HG03095 (cell line): ENCODE data around the gene PDE9A.
"Not testable (repeated sequence)": the region's sequence is repeated elsewhere in the genome, so short reads cannot be mapped to it uniquely, and the experiment has no call there.

Source experiments
- ATAC-seq: cut with Tn5 transposase; IDR thresholded peaks from one replicate; pipeline ENCODE4 v1.9.1; 2021; ENCODE audit warnings: moderate library complexity; ENCODE audit not compliant: unreplicated experiment

PDE9A gene

GRCh38 chr21:42785666-42786427 lies 132.4 kb downstream of the PDE9A start:
- ATAC-seq, result no peak

GRCh38 chr21:42786884-42787283 lies 133.5 kb downstream of the PDE9A start:
- no peak for ATAC-seq

- no peak for ATAC-seq
Measured at GRCh38 chr21:42787613-42788012, 134.2 kb downstream of the PDE9A start.

GRCh38 chr21:42790520-42791065 lies 137.2 kb downstream of the PDE9A start:
- ATAC-seq, result no peak

GRCh38 chr21:42793774-42794173 lies 140.4 kb downstream of the PDE9A start:
- ATAC-seq, result no peak

GRCh38 chr21:42794551-42794950 lies 141.1 kb downstream of the PDE9A start:
- ATAC-seq, result no peak

GRCh38 chr21:42796327-42797062 lies 143.1 kb downstream of the PDE9A start:
- no peak for ATAC-seq

- no peak for ATAC-seq
Measured at GRCh38 chr21:42797522-42797921, 144.1 kb downstream of the PDE9A start.

- ATAC-seq, result no peak
Measured at GRCh38 chr21:42798106-42798505, 144.7 kb downstream of the PDE9A start.

- no peak for ATAC-seq
Measured at GRCh38 chr21:42799516-42799915, 146.1 kb downstream of the PDE9A start.

- ATAC-seq, result no peak
Measured at GRCh38 chr21:42799948-42800347, 146.5 kb downstream of the PDE9A start.

GRCh38 chr21:42801616-42802015 lies 148.2 kb downstream of the PDE9A start:
- ATAC-seq, result not testable (repeated sequence)

- no peak for ATAC-seq
Measured at GRCh38 chr21:42806509-42807140, 153.2 kb downstream of the PDE9A start.

- ATAC-seq, result not testable (repeated sequence)
Measured at GRCh38 chr21:42807293-42807895, 154.0 kb downstream of the PDE9A start.

GRCh38 chr21:42807938-42808613 lies 154.7 kb downstream of the PDE9A start:
- no peak for ATAC-seq

- ATAC-seq, result no peak
Measured at GRCh38 chr21:42809171-42809570, 155.8 kb downstream of the PDE9A start.

- no peak for ATAC-seq
Measured at GRCh38 chr21:42809577-42810475, 156.4 kb downstream of the PDE9A start.

GRCh38 chr21:42811960-42812359 lies 158.5 kb downstream of the PDE9A start:
- ATAC-seq, result no peak

GRCh38 chr21:42812528-42813241 lies 159.3 kb downstream of the PDE9A start:
- ATAC-seq, result not testable (repeated sequence)
